Kidney capillary endothelial cell (primary cell): ENCODE data around the gene RAD23B.
"Not testable (repeated sequence)": the region's sequence is repeated elsewhere in the genome, so short reads cannot be mapped to it uniquely, and the experiment has no call there.

Experiments
- DNase-seq: peaks from one replicate; pipeline ENCODE4 v3.0.0-alpha.2; 2018; ENCODE audit warnings: low spot score

The RAD23B gene

DNA sequence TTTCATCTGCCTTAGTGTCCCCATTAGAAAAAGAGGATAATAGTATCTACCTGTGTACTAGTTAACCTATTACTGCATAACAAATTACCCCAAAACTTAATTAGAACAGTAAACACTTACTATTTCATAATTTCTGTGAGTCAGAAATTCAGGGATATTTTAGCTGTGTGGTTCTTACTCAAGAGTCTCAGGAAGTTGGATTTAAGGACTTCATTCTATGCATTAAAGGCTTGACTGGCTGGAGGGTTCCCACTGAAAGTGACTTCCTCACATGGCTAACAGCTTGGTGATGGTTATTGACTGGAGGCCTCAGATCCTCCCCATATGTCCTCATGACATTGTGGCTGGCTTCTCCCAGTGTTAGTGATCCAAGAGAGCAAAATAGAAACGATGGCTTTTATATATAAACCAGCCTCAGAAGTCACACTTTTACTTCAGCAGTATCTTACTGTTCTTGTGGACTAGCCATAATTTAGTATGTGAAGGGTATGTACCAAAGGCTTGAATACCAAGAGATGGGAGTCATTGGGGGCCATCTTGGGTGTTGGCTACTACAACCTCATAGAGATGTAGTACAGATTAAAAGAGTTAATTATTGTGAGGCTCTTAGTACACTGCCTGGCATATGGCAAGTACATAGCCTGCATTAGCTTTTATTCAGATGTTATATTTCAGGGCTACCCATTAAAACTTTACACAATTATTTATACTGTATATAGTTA lies 9.9 kb downstream of the RAD23B start:
- no peak for DNase-seq

DNA sequence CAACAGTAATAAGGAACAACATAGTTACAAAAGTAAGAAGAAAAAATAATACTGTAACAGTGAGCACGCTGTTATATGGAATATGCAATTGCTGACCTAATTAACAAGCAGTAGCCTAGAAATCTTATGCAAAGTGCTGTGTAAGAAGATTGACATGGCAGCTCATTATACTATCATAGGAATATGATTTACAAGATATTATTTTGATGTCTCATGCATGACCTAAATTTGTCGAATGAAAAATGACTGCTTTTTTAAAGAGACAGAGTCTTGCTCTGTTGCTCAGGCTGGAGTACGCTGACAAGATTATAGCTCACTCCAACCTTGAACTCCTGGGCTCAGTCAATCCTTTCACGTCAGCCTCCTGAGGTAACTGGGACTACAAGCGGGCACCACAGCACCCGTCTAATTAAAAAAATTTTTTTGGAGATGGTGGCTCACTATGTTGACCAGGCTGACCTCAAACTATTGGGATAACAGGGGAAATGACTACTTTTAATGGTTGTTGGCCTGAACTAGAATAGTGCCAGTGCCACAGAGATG lies 10.5 kb downstream of the RAD23B start:
- DNase-seq: no peak

DNA sequence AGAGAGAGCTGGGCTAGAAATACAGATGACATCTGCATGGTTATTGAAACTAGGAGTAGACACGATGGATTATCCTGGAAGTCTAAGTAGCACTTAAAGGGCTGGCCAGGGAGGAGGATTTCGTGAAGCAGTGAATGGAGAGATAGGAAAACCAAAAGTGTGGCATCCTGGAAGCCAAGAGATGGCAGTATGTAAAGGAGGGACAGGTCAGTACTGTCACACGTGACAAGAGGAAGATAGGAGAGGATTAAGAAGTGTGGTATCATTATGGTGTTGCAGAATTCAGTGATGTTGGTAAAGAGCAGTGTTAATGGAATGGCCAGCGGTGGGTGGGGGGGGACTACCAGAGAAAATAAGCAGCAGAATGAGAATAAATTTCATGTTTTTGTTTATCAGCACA lies 11.7 kb downstream of the RAD23B start:
- no peak for DNase-seq

DNA sequence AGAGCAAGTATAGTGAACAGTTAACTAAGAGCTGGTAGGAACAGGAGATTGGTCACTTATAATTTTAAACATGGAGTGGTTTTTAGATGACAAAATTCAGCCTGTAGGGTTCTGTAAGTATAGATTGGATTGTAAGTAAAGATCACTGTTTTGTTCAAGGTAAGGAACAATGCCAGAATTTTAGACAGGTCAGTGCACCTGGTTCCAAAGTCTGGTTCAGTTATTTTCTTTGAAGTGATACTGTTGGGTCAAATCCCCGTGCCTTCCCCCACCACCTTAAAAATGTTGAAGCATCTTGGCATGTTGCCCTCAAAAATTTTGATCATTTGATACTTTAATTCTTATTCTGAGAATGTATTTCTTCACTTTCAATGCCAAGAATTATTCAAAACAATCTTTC lies 12.9 kb downstream of the RAD23B start:
- DNase-seq: no peak

DNA sequence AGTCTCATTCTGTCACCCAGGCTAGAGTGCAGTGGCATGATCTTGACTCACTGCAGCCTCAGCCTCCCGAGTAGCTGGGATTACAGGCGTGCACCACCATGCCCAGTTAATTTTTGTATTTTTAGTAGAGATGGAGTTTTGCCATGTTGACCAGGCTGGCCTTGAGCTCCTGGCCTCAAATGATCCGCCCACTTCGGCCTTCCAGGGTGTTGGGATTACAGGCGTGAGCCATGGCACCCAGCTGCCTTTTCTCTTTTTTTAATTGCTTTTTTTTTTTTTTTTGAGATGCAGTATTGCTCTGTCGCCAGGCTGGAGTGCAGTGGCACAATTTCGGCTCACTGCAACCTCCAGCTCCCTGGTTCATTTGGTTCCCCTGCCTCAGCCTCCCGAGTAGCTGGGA lies 13.5 kb downstream of the RAD23B start:
- DNase-seq: not testable (repeated sequence)

DNA sequence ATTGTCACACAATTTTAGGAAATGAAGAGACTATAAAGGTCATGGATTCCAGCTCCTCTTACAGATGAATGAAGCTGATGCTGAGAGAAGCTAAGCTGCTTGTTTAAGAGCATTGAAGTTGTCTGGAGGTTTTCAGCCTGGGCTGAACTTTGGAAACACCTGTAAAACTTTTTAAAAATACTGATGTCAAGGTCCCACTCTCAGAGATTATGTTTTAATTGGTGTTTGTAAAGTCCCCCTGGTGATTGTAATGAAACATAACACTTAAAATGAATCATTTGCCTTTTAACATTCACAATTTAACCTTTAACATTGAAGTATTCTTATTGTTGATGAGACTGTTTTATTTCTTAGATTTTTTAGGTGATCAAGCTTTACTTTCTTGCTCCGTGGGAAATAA lies 16.4 kb downstream of the RAD23B start:
- peak; percentile 17 for DNase-seq

DNA sequence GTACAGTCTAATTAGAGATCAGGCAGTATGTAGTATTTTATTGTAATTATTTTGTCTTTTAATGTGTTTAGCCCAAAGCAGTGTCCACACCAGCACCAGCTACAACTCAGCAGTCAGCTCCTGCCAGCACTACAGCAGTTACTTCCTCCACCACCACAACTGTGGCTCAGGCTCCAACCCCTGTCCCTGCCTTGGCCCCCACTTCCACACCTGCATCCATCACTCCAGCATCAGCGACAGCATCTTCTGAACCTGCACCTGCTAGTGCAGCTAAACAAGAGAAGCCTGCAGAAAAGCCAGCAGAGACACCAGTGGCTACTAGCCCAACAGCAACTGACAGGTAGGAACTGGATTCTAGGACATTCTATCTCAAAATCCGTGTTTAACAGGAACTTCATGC lies 23.2 kb downstream of the RAD23B start:
- DNase-seq: no peak

DNA sequence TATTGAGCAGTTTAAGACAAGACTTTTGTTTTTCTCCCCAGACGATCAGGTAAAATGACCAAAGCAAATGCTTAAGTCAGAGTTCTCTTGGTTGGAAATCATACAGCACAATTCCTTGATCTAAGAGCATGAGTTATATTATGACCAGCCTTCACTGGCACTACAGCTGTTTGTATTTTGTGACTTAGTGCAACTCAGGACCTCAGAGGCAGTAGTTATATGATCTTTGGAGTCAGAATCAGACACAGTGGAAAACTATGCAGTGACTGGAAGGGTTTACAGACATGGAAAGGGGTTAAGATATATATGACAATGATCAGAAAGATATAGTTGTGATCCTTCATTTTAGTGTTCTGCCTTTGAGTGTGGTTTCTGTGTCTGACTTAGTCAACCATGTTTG lies 24.3 kb downstream of the RAD23B start:
- DNase-seq: no peak

DNA sequence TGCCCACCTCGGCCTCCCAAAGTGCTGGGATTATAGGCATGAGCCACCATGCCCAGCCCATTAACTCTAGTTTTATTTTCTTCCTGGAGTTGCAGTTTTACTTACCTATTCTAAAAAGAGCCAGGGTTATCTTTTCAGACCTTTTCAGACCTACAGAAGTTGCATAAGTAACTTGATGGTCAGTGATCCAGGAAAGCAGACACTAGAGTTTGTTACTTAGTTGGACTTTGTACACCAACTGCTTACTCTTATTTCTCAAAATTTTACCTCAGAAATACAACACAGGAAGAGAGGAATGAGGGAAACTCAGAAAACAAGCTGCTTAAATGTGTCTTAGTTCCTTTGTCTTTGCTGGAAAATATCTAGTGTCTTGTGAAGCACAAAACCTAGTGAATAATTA lies 25.4 kb downstream of the RAD23B start:
- DNase-seq: no peak

DNA sequence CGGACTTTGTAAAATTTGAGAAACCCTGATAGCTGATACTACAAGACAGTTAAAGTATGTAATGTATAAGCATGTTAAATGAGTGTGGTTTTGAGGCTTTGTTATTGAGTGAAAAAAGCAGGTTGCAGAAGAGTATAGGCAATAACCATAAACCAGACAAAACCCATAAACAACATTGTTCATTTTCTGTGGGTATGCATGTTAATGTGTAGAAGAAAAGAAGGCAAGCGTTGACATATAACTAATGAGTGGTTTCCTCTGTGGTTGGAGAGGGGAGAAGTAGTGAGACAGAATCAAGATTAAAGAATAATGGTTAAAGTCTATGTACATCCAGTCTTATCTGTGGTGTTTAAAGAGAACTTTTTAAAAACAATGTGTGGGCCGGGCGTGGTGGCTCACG lies 26.2 kb downstream of the RAD23B start:
- DNase-seq: no peak

DNA sequence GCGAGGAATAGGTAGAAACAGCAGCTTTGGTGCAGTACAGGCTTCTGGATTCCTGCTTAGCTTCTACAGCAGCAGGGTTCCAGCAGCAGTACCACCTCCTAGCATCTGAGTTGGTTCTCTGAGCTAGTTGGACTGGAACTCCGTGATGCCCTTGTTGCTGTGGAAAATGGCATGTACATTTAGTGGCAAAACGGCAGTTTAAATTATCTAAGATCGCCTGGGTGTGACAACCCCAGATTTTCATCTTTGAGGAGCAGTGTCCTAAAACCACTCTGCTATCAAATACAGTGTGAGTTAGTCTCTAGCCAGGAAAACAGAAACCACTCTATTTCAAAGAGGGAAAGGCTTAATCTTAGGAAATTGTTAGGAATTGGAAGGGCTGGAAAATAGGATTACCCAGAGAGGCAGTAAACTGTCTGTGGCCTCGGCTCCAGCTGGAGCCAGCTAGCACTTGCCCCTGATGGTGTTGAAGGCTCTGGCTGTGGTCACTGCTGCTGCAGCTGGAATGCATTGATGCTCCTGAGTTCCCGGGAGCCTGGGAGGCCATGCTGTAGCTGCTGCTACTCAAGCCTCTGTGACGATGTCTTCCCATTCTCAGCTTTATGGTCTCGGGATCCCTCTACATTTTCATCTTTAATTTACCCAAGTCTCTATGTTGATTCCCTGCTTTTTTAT lies 29.4 kb downstream of the RAD23B start:
- no peak for DNase-seq

DNA sequence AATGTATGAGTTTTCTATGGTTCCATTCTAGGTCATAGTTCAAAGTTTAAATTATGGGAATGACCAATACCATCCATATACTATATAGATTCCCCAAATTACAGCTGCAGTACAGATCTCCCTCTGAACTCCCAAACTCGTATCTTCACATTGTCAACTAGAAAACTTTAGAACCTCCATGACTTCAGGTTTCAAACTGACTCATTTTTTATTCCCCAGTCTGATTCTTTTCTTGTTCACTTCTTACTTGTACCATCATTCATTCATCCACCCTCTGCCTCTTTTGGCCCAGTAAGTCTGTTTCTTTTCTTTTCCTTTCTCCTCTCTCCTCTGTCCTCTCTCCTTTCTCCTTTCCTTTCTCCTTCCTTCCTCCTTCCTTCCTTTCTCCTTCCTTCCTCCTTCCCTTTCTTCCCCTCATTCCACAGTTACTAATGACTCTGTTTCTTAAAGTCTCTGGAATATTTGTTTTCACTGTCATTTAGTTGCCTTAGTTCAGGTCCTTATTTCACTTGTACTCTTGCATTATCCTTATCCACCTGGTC lies 30.5 kb downstream of the RAD23B start:
- no peak for DNase-seq

DNA sequence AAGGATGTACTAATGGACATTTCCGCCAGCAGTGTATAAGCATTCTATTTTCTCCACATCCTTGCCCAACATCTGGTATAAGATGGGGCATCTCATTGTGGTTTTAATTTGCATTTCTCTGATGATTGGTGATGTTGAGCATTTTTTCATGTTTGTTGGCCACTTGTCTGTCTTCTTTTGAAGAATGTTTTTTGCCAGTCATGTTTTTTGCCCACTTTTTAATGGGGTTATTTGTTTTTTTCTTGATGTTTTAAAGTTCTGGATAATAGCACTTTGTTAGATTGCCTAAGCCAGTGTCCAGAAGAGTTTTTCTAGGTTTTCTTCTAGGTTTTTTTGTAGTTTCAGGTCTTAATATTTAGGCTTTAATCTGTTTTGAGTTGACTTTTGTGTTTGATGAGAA lies 31.7 kb downstream of the RAD23B start:
- DNase-seq: no peak

DNA sequence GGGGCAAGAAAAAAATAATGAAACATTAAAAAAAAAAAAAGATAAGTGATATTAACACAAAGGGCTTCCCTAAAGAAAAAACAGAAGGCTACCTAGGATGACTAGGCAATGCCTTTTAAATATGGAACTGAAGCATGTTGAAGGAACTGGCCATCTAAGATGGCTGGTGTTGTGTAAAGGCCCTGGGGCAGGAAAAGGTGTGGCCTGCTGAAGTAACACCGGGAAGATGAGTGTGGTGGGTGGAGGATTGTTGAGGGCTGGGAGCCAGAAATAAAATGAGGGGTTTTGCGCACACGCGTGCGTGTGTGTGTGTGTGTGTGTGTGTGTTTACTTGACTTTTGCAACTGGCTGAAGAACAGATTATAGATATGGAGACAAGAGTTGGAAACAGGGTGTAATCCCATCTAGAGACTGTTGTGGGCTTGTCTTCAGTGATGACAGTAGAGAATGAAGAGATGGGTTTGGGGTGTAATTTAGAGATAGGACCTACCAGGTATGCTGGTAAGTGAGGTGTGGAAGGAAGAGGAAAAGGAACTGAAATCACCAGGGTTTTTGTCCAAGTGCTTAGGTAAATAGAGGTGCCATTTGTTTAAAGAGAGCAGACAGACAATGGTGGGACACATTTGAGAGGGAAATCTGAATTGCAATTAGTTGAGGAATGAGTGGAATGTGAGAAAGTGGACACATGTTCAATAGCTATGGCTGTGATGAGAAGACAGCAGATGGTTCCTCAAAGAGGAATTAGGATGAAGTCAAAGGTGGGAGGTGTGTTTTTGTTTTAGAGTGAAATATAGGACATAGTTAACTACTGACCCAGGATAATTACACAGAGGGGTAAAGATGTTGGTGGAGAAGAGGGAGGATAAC lies 33.9 kb downstream of the RAD23B start:
- no peak for DNase-seq

DNA sequence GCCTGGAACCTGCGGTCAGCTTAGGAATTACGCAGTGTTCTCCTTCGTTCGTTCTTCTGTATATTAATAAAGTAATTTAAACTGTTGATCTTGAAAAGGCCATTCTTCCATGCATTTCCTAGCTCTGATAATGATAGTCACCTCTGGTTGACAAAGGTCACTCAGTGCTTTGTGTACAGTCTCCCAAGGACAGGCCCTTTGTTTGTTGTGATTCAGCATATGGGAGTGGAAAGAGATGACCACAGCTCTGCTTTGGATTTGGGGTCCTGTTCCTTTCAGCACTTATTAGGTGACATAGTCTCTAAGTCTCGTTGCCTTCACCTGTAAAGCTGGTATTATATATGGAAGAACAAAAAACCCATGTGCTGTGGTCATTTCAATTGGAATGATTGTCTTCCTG lies 39.6 kb downstream of the RAD23B start:
- no peak for DNase-seq

DNA sequence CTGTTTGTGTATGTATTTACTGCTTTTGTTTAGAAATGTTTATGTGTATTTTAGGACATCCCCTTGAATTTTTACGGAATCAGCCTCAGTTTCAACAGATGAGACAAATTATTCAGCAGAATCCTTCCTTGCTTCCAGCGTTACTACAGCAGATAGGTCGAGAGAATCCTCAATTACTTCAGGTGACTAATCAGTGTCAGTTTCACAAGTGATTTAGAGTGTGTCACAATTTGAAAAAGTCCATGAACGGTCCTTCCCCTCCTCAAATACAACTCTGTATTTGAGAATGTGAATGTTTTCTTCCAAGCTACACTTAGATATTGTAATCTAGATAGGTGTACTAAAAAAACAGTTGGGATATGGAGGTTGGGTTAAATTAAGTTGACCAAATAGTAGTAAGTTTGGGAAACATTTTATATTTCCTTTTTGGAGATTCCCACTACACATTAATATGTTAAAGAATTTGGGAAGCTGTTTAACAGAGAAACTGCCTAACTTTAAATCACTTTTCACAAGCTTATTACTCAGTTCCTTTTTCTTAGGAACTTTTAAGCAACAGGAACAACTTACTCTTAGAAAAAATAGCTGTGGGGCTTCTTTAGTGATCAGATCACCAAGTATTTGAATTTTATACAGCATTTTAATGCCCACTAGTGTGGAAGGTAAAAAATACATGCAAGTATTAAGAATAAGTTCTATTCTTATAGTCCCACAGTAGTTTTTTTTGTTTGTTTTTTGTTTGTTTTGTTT lies 40.9 kb downstream of the RAD23B start:
- no peak for DNase-seq

DNA sequence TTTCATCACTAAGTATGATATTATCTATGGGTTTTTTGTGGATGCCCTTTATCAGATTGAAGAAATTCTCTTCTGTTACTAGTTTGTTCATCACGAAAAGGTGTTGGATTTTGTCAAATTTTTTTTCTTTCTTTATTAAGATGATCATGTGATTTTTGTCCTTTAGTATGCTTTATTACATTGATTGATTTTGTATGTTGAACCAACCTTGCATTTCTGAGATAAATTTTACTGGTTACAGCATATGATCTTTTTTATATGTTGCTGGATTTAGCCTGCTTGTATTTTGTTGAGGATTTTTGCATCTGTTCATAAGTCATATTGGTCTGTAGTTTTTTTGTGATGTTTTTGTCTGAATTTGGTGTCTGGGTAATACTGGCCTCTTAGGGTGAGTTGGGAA lies 42.8 kb downstream of the RAD23B start:
- no peak for DNase-seq

DNA sequence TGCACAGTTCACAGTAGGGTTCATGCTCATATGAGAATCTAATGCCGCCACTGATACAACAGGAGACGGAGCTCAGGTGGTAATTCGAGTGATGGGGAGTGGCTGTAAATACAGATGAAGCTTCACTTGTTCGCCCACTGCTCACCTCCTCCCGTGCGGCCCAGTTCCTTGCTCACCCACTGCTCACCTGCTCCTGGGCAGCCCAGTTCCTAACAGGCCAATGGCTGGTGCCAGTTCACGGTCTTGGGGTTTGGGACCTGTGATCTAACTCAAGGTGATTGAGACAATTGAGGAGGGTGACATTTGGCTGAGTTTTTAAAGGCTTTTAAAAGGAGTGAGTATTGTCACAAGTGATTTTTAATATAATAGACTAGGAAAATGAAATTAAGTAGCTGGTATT lies 45.4 kb downstream of the RAD23B start:
- no peak for DNase-seq

DNA sequence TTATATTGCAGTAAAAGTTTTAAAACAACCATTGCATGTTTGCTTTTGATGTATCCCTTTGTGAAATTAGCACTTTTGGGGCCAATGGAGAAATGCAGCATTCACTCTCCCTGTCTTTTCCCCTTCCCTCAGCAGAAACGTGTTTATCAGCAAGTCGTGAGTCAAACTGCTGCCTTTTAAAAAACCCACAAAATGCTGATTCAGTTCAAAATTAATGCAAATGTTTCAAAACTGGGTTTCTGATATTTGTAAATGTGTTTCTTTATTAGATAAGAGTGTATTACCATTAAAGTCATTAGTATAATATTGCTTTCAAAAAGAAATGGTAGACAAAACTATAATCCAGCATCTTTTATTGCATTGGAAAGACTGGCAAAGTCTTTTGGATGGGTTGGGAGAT lies 47.3 kb downstream of the RAD23B start:
- DNase-seq: no peak

DNA sequence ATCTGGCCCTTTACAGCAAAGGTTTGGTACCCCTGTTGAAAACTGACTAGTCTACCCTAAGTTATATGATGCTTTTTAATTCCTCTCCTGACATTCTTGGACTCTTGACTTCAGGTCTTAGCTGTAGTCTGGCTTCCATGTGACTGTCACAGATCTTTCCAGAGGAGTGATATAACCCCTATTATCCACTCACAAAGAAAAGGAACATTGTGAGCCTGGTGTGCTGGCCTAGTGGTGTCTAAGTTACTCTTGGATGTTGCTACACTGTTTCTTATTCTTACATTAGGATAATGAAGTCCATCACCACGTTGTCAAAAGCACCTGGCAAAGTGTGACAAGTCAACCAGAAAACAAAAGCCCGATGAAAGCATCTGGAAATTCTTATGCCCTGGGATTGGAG lies 49.8 kb downstream of the RAD23B start:
- DNase-seq: no peak

DNA sequence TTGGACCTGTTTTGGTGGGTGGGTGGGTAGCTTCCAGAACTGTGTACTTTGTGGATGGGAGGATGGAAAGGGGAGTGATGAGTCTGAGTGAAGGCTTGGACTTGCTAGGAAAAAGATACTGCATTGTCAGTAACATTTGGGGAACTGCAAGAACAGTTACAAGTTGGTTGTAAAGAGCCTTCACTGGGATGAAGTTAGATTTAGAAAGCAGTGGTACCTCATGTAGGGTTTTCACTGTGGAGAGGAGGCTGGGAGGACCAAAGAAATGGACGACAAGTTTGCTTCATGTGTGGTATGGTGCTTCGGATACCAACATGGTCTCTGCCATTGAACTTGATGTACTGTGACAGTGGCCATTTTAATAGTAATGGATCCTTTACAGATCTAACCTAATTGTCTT lies 50.3 kb downstream of the RAD23B start:
- no peak for DNase-seq
